ENCODE measurements around the gene CROCC.
"Not testable (repeated sequence)": the region's sequence is repeated elsewhere in the genome, so short reads cannot be mapped to it uniquely, and the experiment has no call there.

- not testable (repeated sequence) for TF ChIP-seq CTCF (conservative IDR thresholded peaks at IDR 0.05; ENCODE audit: low read length); EZH2phosphoT487 (IDR thresholded peaks at IDR 0.05; ENCODE audit: borderline replicate concordance, low read depth, low read length)
Observed at GRCh38 chr1:16929146-16930041, 7.7 kb downstream of the CROCC start.
